HG02678 (cell line): Measurements from ENCODE around the gene FHL2.

Experiments
- ATAC-seq: cut with Tn5 transposase; IDR thresholded peaks from one replicate; pipeline ENCODE4 v1.9.1; 2021; ENCODE audit warnings: mild to moderate bottlenecking, moderate library complexity; ENCODE audit not compliant: unreplicated experiment

FHL2 gene

GRCh38 chr2:105379741-105380186 is 19.1 kb downstream of the FHL2 start:
- no peak for ATAC-seq

GRCh38 chr2:105378921-105379383 is 19.9 kb downstream of the FHL2 start:
- no peak for ATAC-seq

GRCh38 chr2:105378276-105378840 is 20.5 kb downstream of the FHL2 start:
- ATAC-seq, result no peak

- no peak for ATAC-seq
Measured at GRCh38 chr2:105377871-105378270, 21.0 kb downstream of the FHL2 start.

- ATAC-seq, result no peak
Measured at GRCh38 chr2:105376789-105377240, 22.0 kb downstream of the FHL2 start.

- no peak for ATAC-seq
Measured at GRCh38 chr2:105376010-105376409, 22.8 kb downstream of the FHL2 start.

GRCh38 chr2:105375001-105375561 is 23.8 kb downstream of the FHL2 start:
- ATAC-seq, result no peak

- peak; percentile 88 for ATAC-seq
Measured at GRCh38 chr2:105373895-105374401, 24.9 kb downstream of the FHL2 start.

GRCh38 chr2:105373344-105373781 is 25.5 kb downstream of the FHL2 start:
- no peak for ATAC-seq

- ATAC-seq, result no peak
Measured at GRCh38 chr2:105371810-105372209, 27.0 kb downstream of the FHL2 start.

- ATAC-seq, result no peak
Measured at GRCh38 chr2:105371156-105371555, 27.7 kb downstream of the FHL2 start.

GRCh38 chr2:105369777-105370690 is 28.8 kb downstream of the FHL2 start:
- peak; percentile 89 for ATAC-seq

GRCh38 chr2:105368759-105369408 is 30.0 kb downstream of the FHL2 start:
- no peak for ATAC-seq

GRCh38 chr2:105365206-105365605 is 33.6 kb downstream of the FHL2 start:
- no peak for ATAC-seq

- no peak for ATAC-seq
Measured at GRCh38 chr2:105364436-105365139, 34.3 kb downstream of the FHL2 start.

GRCh38 chr2:105362862-105363591 is 35.8 kb downstream of the FHL2 start:
- no peak for ATAC-seq

- no peak for ATAC-seq
Measured at GRCh38 chr2:105361102-105361889, 37.6 kb downstream of the FHL2 start.

GRCh38 chr2:105358593-105358992 is 40.3 kb downstream of the FHL2 start:
- ATAC-seq, result no peak

GRCh38 chr2:105357122-105357521 is 41.7 kb downstream of the FHL2 start:
- no peak for ATAC-seq
